Thoracic aorta (tissue), 2 donors: ENCODE data around the gene BCAS1. TPM values are rescaled to one million over a fixed set of nuclear protein-coding genes. Genes with fewer than 3 reads are reported as not detected.

Source experiments
- ATAC-seq: fragments of 150-250 bp; one replicate; pipeline ENCODE4 v1.8.0; 2017; ENCODE audit warnings: low read depth; ENCODE audit not compliant: insufficient number of reproducible peaks, low FRiP score
- DNase-seq: peaks from one replicate; pipeline ENCODE4 v3.0.0-alpha.2; 2020; ENCODE audit warnings: low spot score
- H3K27ac ChIP-seq, 2 donors: fragments of 200-600 bp; sonication (generic); 1 replicate in 1 of 2; 2 replicates in 1 of 2; pipeline ENCODE4 v1.5.1; 2016; ENCODE audit warnings: mild to moderate bottlenecking in 2 of 2, moderate library complexity in 2 of 2
- H3K27me3 ChIP-seq: fragments of 200-600 bp; sonication (generic); replicated peaks from 2 replicates; pipeline ENCODE4 v1.6.0; 2016; ENCODE audit warnings: mild to moderate bottlenecking; ENCODE audit not compliant: insufficient read depth
- H3K36me3 ChIP-seq: fragments of 200-600 bp; sonication (generic); one replicate; pipeline ENCODE4 v1.5.1; 2016
- H3K4me1 ChIP-seq, 2 donors: fragments of 200-600 bp; sonication (generic); 1 replicate in 1 of 2; 2 replicates in 1 of 2; pipeline versions ENCODE4 v1.5.1 to v1.6.0; 2016; ENCODE audit warnings: low read depth in 2 of 2, mild to moderate bottlenecking in 1 of 2; ENCODE audit not compliant: control insufficient read depth in 1 of 2
- H3K4me3 ChIP-seq: fragments of 200-600 bp; sonication (generic); 2 replicates; pipeline ENCODE4 v1.5.1; 2016; ENCODE audit warnings: mild to moderate bottlenecking
- H3K9me3 ChIP-seq: fragments of 200-600 bp; sonication (generic); 2 replicates; pipeline ENCODE4 v1.5.1; 2016
- CTCF ChIP-seq: fragments of 200-600 bp; sonication (generic); IDR thresholded peaks from one replicate; pipeline ENCODE4 v1.5.1; 2019; ENCODE audit warnings: antibody characterized with exemption
- total RNA-seq, 2 donors: library from RNA; depleted of rRNA; stranded (reverse); fragments of >200 nt; gene quantifications; one replicate each; pipeline versions ENCODE4 v1.1.0 to v1.2.3, GENCODE V29; 2016

The BCAS1 gene
- total RNA-seq, 2 donors from 2014 or later: under 0.01 to 3.6 TPM

DNA sequence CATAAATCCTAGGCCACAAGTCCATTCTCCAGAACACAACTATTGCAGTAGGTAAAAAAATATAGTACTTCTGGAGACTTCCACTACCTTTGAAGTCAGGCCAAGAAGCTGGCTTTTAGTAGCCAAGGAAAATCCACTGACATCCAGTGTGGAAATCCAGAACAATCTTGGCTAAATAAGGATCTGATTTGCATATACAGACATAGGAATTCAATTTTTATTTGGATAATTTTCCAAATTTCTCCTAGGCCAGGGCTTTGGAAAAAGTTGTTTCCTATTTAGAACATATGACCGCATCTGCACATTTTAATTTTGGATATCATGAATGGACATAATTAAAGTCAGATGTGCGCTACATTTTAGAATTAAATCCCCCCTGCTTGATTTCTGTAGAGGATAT is 100.2 kb downstream of the BCAS1 start:
- Histone ChIP-seq H3K4me1 (no peaks in the 10 kb centered on the region), H3K36me3 (no peaks in the 10 kb centered on the region), H3K27me3 (no peaks in the 10 kb centered on the region), H3K4me3 (no peak overlapping the region), H3K9me3 (no peaks in the 10 kb centered on the region), H3K27ac (no peak overlapping the region)
- ATAC-seq: no peak
- no peak for TF ChIP-seq CTCF
- no peak for DNase-seq

DNA sequence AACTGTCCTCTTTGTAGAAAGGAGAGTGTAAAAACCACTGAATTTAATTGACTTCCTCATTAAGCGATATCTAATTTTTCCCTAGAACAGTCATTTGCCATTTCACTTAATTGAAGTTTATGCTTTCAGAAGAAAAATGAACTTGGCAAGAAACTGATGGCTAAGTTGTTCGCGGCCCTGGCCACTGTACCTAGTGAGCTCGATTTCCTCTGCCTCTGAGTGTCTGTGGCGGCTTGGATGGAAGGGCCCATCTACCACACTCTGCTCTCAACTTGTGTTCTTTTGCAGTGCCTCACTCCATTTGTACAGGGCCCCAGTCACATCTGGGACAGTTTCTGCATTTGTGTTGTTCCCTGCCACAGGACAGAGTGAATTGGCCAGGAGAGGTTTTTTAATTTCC is 102.9 kb downstream of the BCAS1 start:
- Histone ChIP-seq H3K27me3 (no peaks in the 10 kb centered on the region), H3K9me3 (no peaks in the 10 kb centered on the region), H3K27ac (no peak overlapping the region), H3K4me3 (no peak overlapping the region), H3K4me1 (no peaks in the 10 kb centered on the region), H3K36me3 (no peaks in the 10 kb centered on the region)
- DNase-seq: no peak
- ATAC-seq: no peak
- no peak for TF ChIP-seq CTCF

DNA sequence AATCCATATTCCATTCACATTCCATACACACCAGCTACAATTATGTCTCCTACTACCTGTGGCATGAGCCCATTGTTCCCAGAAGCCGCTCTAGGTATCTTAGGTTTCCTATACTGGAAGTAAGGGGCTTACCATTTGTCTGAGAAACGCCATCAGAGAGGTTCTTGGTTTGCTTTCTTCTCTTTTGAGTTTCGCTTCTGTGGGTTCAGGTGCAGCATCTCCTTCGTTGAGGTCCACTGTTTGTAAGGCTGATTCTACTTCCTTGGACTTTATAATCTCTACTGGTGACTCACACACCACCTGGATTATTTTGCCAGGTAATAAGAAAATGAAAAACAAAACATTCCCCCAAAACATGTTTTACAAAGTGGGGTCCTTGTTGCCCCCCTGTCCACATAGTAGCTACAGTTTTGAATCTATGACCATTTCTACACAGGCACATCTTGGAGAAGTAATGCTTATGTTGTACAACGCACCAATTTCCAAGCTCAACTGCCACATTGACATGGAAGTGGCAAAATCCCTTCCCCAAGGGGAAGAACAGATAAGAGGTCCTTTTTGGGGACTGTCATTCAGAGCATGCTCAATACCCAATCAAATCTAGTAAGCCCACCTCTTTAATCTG is 103.5 kb downstream of the BCAS1 start:
- Histone ChIP-seq H3K36me3 (no peaks in the 10 kb centered on the region), H3K27ac (no peak overlapping the region), H3K4me3 (no peak overlapping the region), H3K4me1 (no peaks in the 10 kb centered on the region), H3K9me3 (no peaks in the 10 kb centered on the region), H3K27me3 (no peaks in the 10 kb centered on the region)
- ATAC-seq (no peak), DNase-seq (no peak)
- TF ChIP-seq CTCF: no peak

DNA sequence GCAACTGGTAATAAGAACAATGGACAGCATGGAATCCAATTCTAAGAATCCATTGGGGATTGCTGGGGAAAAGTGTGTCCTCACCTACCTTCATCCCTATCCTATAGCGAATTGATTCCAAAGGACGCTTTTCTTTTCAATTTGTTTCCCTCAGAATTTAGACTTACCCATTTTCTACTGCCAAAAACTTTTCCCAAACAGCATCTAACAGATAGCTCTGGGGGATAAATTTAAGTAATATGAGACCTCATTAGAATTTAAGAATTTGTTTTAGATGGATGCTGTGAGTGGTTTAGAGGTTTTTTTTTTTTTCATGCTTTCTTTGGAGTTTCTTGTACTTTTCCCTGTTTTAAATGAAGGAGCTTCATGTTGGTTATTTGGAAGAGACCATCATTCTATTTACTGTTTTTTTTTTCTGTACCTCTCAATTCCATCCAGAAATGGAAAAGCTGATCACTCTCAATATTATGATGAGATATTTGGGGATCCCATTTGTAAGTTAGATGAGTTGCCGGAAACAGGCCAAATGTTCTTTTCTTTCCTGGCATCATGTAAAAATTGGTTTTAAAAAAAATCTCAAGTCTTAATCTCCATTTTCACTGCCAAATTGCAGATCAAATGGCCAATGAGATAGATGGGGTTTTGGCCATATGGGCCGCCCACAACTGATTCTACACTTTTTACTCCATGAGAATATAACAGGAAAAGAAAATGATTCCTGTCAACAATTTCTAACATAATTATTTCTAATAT is 105.7 kb downstream of the BCAS1 start:
- no peak for ATAC-seq
- Histone ChIP-seq H3K36me3 (no peaks in the 10 kb centered on the region), H3K9me3 (no peaks in the 10 kb centered on the region), H3K4me1 (no peaks in the 10 kb centered on the region), H3K27me3 (no peaks in the 10 kb centered on the region), H3K4me3 (no peak overlapping the region), H3K27ac (no peak overlapping the region)
- no peak for TF ChIP-seq CTCF
- no peak for DNase-seq

- ATAC-seq: no peak
- H3K27me3 ChIP-seq: no peaks in the 10 kb centered on the region
Measured at GRCh38 chr20:53964067-53964466, 106.3 kb downstream of the BCAS1 start.

More at GRCh38 chr20:53964067-53964466, 106.3 kb downstream of the BCAS1 start:
- Histone ChIP-seq H3K9me3 (no peaks in the 10 kb centered on the region), H3K36me3 (no peaks in the 10 kb centered on the region), H3K4me3 (no peak overlapping the region), H3K4me1 (no peaks in the 10 kb centered on the region), H3K27ac (no peak overlapping the region)
- no peak for DNase-seq
- TF ChIP-seq CTCF: no peak
